Hair follicular keratinocyte (primary cell): ENCODE data around the gene IL25. TPM values are rescaled to one million over a fixed set of nuclear protein-coding genes. Genes with fewer than 3 reads are reported as not detected.

Experiments used
- total RNA-seq: library from RNA; depleted of rRNA; stranded (reverse); fragments of >200 nt; gene quantifications from 2 replicates; pipeline ENCODE4 v1.2.3, GENCODE V29; 2015

Gene IL25
- not detected in 2 replicates for total RNA-seq

DNA sequence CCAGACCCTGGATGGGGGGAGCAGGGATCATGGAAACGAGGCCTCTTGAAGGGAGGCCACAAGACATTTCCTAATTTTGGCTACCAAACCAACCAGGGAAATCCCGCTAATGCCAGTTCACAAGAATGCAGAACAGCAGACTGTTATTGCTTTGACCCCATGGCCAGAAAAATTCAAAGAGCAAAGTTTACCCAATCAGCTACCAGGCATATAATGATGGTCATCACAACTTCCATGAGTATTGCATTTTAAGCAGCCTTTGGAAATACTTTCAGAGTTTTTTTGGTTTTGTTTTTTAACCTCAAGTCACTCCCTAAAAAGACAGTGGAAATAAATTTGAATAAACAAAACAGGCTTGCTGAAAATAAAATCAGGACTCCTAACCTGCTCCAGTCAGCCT, at the start of gene IL25:
TSS of gene IL25 (plus strand) at position 301 of the 400 bp plus-strand sequence.

DNA sequence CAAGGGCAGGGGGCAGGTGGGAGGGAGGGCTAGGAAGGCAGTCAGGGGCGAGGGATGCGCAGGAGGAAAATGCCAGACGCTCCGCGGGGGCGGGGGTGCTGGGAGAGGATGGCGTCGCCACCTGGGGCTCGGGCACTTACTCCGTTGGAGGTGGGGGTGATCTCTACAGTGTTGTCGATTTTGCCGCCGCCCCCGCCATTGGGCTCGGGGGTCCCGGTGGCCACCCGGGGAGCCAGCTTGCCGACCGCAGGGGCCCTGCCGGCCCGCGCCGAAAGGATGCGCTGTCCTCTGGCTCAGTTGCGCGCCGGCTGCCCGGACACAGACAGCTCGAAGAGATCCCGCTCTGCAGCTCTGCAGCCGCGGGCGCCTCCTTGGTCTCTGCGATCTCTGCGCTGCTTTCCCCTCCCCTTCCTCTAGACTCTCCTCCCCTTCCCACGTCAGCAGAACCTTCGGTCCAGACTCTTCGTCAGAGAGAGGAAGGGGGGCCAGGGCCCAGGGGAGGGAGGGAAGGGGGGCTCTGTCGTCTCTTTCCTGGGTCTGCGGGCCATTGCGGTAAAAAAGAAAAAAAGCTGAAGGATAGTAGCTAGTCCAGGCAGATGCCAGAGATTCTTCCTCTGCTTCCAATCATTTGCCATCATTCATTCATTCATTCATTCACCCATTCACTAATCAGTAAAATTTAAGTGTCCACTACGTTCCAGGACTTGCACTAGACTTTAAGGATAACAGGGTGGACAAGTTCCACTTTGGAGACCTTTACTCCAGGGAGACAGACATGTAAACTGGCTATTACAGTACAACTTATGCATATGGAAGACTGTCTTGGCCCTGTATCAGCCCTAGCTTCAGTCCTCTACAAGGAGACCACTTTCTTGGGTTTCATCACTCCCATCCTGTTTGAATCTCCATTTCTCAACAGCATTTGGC, 19.8 kb upstream of the IL25 start, which contains the start of gene SLC22A17:
TSS of gene SLC22A17 (minus strand) at position 382 of the 927 bp plus-strand sequence.

DNA sequence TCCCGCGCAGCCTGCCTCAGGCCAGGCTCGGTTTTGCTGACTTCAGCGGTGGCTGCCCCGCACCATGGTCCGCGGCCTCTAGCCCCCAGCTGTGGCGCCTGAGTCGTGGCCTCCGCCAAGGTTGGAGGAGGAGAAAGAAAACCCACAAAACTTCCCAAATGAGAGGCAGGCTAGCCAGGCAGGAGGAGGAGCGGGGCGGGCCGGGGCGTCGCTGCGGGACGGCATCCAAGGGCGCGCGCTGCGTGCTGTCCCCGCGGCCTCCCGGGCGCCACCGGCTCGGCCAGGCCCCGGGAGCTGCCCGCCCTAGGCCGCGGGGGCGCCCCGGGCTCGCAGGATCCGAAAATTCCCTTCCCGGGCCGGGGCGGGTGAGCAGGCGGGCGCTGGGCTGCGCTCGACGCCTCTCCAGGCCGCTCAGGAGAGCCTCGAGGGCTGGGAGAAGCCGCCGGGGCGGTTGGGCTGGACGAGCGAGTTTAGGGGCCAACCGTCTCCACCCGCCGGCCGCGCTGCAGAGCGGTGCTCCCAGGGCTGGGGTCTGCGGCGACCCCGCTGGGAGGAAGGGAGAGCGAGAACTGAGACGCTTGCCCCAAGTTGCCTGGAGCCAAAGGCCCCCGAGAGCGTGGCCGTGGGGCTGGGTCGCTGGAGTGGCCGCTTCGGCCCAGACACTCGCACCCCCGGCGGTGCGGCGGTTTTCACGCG, 7.4 kb upstream of the IL25 start, which contains the start of gene EFS:
TSS of gene EFS (minus strand) at position 137 of the 696 bp plus-strand sequence. CDS start 147 bp downstream, outside the sequence.

DNA sequence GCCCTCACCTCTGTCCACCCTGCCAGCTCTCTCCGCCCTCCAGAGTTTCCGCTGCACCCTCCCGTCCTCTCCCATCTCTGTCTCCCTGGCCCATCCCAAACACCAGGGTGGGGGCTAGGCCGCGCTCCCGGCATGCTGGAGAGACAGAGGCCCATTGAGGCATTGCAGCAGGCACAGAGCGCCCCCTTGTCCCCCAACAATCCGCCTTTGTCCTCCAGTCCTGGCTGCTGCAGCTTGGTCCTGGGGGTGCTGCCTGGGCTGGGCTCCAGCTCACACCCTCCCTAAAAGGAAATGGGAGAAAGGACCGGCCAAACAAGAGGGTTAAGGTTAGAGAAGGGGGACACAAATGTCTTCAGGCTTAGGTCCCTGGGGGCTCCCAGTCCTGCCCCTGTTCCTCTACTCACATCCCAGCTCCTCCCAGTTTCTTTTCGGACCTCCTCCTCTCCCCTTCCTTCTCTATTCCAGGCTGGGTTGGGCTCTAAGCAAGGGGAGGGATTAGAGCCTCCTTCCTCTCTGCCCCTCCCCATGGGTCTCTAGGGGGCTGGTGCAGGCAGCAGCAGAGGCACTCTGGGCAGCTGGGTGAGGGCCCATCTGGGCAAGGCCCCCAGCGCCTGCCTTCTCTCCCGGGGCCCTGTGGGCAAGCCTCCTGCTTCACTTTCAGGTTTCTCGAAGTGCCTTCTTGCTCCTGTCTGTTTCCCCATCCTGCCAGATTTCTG, 4.0 kb downstream of the IL25 start, which contains the start of gene CMTM5:
TSS of gene CMTM5 (plus strand) at position 565 of the 716 bp plus-strand sequence. CDS start 206 bp downstream, outside the sequence.

DNA sequence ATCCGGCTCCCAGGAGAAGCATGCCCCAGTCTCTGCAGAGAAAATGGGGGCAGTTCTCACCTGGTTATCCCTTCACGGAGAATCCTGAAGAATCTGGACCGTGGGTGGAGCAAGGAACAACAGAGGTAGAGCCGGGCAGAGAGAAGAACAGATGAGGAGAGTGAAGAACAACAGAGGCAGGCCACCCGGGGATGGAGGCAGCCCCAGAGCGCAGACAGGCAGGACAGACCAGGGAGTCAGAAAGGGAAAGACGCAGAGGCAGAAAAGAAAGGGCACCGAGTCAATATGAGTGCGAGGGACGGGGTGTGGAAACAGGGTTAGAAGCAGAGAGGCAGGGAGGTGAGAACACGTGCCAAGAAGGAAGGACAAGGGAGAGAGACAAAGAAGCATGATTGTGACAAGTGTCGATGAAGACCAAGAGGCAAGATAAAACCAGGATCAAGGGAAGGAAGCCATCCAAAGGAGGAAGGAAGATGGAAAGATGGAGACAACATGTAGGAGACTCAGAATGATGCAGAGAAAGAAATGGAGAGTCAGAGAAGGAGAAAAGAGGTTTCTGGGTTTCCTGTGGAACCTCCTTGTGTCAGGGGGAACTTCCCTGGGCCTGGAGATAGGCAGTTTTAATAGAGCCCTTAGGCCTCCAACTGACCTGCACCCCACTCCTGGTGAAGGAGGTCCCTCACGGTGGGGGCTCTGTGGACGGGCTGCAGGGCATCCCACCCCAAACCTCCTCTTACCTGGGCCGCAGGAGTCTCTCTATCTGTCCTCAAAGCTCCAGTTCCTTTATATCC, 35.1 kb downstream of the IL25 start, which contains the start of gene MYH6:
TSS of gene MYH6 (minus strand) at position 758 of the 791 bp plus-strand sequence. CDS start 1,050 bp downstream, outside the sequence.

Other genes starting within 250 kb of the IL25 start
- gene SLC7A8, start 189.1 kb upstream of the IL25 start, total RNA-seq: 53.1 and 61.2 TPM in 2 replicates
- gene RNF212B, start 134.9 kb upstream of the IL25 start, total RNA-seq: not detected in 2 replicates
- 11.6 and 14.8 TPM in 2 replicates for gene HOMEZ, start 86.7 kb upstream of the IL25 start, total RNA-seq
- gene PPP1R3E, start 70.0 kb upstream of the IL25 start, total RNA-seq: 0.70 and 3.3 TPM in 2 replicates
- gene BCL2L2, start 66.0 kb upstream of the IL25 start, total RNA-seq: 25.4 and 25.6 TPM in 2 replicates
- 34.5 and 56.2 TPM in 2 replicates for gene PABPN1, start 51.4 kb upstream of the IL25 start, total RNA-seq
- 1.4 and 5.9 TPM in 2 replicates for gene SLC22A17, start 19.9 kb upstream of the IL25 start, total RNA-seq
- gene EFS, start 7.6 kb upstream of the IL25 start, total RNA-seq: 8.2 and 10.1 TPM in 2 replicates
- not detected in 2 replicates for gene CMTM5, start 4.2 kb downstream of the IL25 start, total RNA-seq
- gene MYH6, start 35.5 kb downstream of the IL25 start, total RNA-seq: not detected in 2 replicates
- gene MYH7, start 62.9 kb downstream of the IL25 start, total RNA-seq: not detected in 2 replicates
- gene NGDN, start 96.9 kb downstream of the IL25 start, total RNA-seq: 21.9 and 37.1 TPM in 2 replicates
- 0.23 TPM in 1 of 2 replicates, not detected in the other for gene ZFHX2, start 179.0 kb downstream of the IL25 start, total RNA-seq
- 2.7 and 4.8 TPM in 2 replicates for gene THTPA, start 183.5 kb downstream of the IL25 start, total RNA-seq
- 53.6 and 70.6 TPM in 2 replicates for gene AP1G2, start 195.0 kb downstream of the IL25 start, total RNA-seq
- not detected in 2 replicates for gene JPH4, start 206.0 kb downstream of the IL25 start, total RNA-seq